ENCODE results near the gene MED10.

MED10 gene

GRCh38 chr5:6408627-6409446 lies 30.5 kb upstream of the MED10 start:
- no peak for ATAC-seq
- TF ChIP-seq RARB (CRISPR knock-in tag; IDR thresholded peaks at IDR 0.05) (no peak), ZFP3 (CRISPR knock-in tag; IDR thresholded peaks at IDR 0.05) (no peak), TCF4 (CRISPR knock-in tag; IDR thresholded peaks at IDR 0.05; ENCODE audit: borderline replicate concordance) (no peak), CSDC2 (CRISPR knock-in tag; IDR thresholded peaks at IDR 0.05) (no peak), TSHZ2 (CRISPR knock-in tag; IDR thresholded peaks at IDR 0.05) (no peak), ARNTL (CRISPR knock-in tag; IDR thresholded peaks at IDR 0.05; ENCODE audit: borderline replicate concordance, low read depth) (no peak), PPARA (CRISPR knock-in tag; IDR thresholded peaks at IDR 0.05; ENCODE audit: borderline replicate concordance) (no peak)

GRCh38 chr5:6408260-6408596 lies 29.9 kb upstream of the MED10 start:
- TF ChIP-seq CSDC2 (CRISPR knock-in tag; IDR thresholded peaks at IDR 0.05), result no peak
- TF ChIP-seq ISL1 (CRISPR knock-in tag; IDR thresholded peaks at IDR 0.05), result no peak
- TF ChIP-seq BACH2 (CRISPR knock-in tag; IDR thresholded peaks at IDR 0.05; ENCODE audit: borderline replicate concordance), result no peak
- TF ChIP-seq ARNTL (CRISPR knock-in tag; IDR thresholded peaks at IDR 0.05; ENCODE audit: borderline replicate concordance, low read depth), result no peak
- TF ChIP-seq SNAI2 (CRISPR knock-in tag; IDR thresholded peaks at IDR 0.05), result no peak
- TF ChIP-seq TOX (CRISPR knock-in tag; IDR thresholded peaks at IDR 0.05; ENCODE audit: borderline replicate concordance), result no peak
- no peak for TF ChIP-seq TCF4 (CRISPR knock-in tag; IDR thresholded peaks at IDR 0.05; ENCODE audit: borderline replicate concordance)
- no peak for TF ChIP-seq CSRNP3 (CRISPR knock-in tag; IDR thresholded peaks at IDR 0.05)
- TF ChIP-seq OSR1 (CRISPR knock-in tag; IDR thresholded peaks at IDR 0.05), result no peak
- no peak for TF ChIP-seq ZNF8 (CRISPR knock-in tag; IDR thresholded peaks at IDR 0.05)
- TF ChIP-seq PPARA (CRISPR knock-in tag; IDR thresholded peaks at IDR 0.05; ENCODE audit: borderline replicate concordance), result no peak
- no peak for TF ChIP-seq CREB5 (CRISPR knock-in tag; IDR thresholded peaks at IDR 0.05; ENCODE audit: low read depth)
- no peak for TF ChIP-seq GLIS3 (CRISPR knock-in tag; IDR thresholded peaks at IDR 0.05)
- TF ChIP-seq ZFP30 (CRISPR knock-in tag; IDR thresholded peaks at IDR 0.05), result no peak
- TF ChIP-seq PATZ1 (CRISPR knock-in tag; IDR thresholded peaks at IDR 0.05; ENCODE audit: borderline replicate concordance), result no peak
- TF ChIP-seq ZFP3 (CRISPR knock-in tag; IDR thresholded peaks at IDR 0.05), result no peak
- no peak for TF ChIP-seq TSHZ2 (CRISPR knock-in tag; IDR thresholded peaks at IDR 0.05)
- no peak for TF ChIP-seq ZNF565 (CRISPR knock-in tag; conservative IDR thresholded peaks at IDR 0.05; ENCODE audit: low read depth)
- no peak for TF ChIP-seq RARB (CRISPR knock-in tag; IDR thresholded peaks at IDR 0.05)
- no peak for TF ChIP-seq ZC3H10 (CRISPR knock-in tag; IDR thresholded peaks at IDR 0.05)
- ATAC-seq, result no peak
